Effector memory CD4-positive, alpha-beta T cell (primary cell): ENCODE measurements around the gene CHAF1B.
"Not testable (repeated sequence)": the region's sequence is repeated elsewhere in the genome, so short reads cannot be mapped to it uniquely, and the experiment has no call there.

Source experiments
- DNase-seq, 3 donors: peaks; one replicate each; pipeline ENCODE4 v3.0.0-alpha.2; 2020
- H3K27ac ChIP-seq: 2 replicates; pipeline ENCODE4 v1.7.0; 2013; ENCODE audit warnings: mild to moderate bottlenecking, low read length, moderate library complexity; ENCODE audit not compliant: insufficient read depth, poor library complexity, severe bottlenecking
- H3K27me3 ChIP-seq: replicated peaks from 2 replicates; pipeline ENCODE4 v1.7.0; 2013; ENCODE audit warnings: mild to moderate bottlenecking, low read length; ENCODE audit not compliant: insufficient read depth, control insufficient read depth, poor library complexity, severe bottlenecking
- H3K36me3 ChIP-seq: 2 replicates; pipeline ENCODE4 v1.7.0; 2013; ENCODE audit warnings: mild to moderate bottlenecking, low read length, moderate library complexity; ENCODE audit not compliant: control insufficient read depth, insufficient read depth
- H3K4me1 ChIP-seq: 2 replicates; pipeline ENCODE4 v1.7.0; 2013; ENCODE audit warnings: low read length, mild to moderate bottlenecking; ENCODE audit not compliant: control insufficient read depth, insufficient read depth, poor library complexity, severe bottlenecking
- H3K4me3 ChIP-seq: 2 replicates; pipeline ENCODE4 v1.7.0; 2013; ENCODE audit warnings: low read length, low read depth, mild to moderate bottlenecking; ENCODE audit not compliant: insufficient read depth, poor library complexity, severe bottlenecking
- H3K9me3 ChIP-seq: 2 replicates; pipeline ENCODE4 v1.7.0; 2013; ENCODE audit warnings: mild to moderate bottlenecking, low read length, moderate library complexity; ENCODE audit not compliant: control insufficient read depth

The CHAF1B gene

GRCh38 chr21:36354918-36355680 is 30.1 kb upstream of the CHAF1B start:
- no peak for DNase-seq
- no peaks in the 10 kb centered on the region for H3K4me1 ChIP-seq
- peaks cover 34% of the 10 kb centered on the region for H3K36me3 ChIP-seq

DNA sequence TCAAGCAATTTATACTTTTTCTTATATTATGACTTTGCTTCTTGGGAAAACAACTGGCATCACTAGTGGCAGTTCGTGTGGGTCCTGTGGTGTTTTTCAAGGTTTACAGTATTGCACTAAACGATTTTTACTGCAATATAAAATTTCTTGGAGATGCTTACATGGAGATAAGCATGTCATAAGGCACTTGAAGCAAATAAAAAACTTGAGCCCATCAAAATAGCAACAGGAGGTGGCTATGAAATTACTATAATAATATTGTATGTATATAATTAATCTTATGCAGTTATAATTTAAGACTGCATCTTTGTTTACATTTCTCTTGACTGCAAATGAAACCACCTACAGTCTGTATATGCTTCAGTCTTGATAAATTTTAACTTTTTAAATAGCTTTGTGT is 29.3 kb upstream of the CHAF1B start:
- H3K27me3 ChIP-seq, result no peaks in the 10 kb centered on the region
- H3K9me3 ChIP-seq, result no peaks in the 10 kb centered on the region
- no peak for DNase-seq
- H3K4me3 ChIP-seq, result no peak overlapping the region
- H3K4me1 ChIP-seq, result no peaks in the 10 kb centered on the region
- peaks cover 37% of the 10 kb centered on the region for H3K36me3 ChIP-seq
- no peak overlapping the region for H3K27ac ChIP-seq

More at GRCh38 chr21:36354918-36355680, 30.1 kb upstream of the CHAF1B start:
- H3K9me3 ChIP-seq, result no peaks in the 10 kb centered on the region
- H3K27me3 ChIP-seq, result no peaks in the 10 kb centered on the region
- no peak overlapping the region for H3K4me3 ChIP-seq
- H3K27ac ChIP-seq, result no peak overlapping the region

DNA sequence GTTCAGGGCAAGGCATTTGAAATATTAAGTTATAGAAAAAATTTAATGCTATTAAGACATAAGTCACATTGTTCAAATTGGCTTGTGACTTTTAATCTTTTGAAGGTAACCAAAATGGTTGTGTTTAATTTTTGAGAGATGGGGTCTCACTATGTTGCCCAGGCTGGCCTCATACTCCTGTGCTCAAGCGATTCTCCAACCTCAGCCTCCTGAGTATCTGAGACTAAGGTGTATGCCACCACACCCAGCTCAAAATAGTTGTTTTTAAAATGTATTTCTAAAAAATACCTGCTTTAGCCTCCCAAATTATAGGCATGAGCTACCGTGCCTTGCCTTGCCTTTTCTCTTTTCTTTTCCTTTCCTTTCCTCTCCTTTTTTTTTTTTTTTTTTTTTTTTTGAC is 26.0 kb upstream of the CHAF1B start:
- no peak for DNase-seq
- H3K9me3 ChIP-seq, result no peaks in the 10 kb centered on the region
- H3K27me3 ChIP-seq, result no peaks in the 10 kb centered on the region
- H3K36me3 ChIP-seq, result peaks cover 50% of the 10 kb centered on the region
- H3K4me3 ChIP-seq, result no peak overlapping the region
- H3K4me1 ChIP-seq, result no peaks in the 10 kb centered on the region
- no peak overlapping the region for H3K27ac ChIP-seq

GRCh38 chr21:36369064-36369685 is 16.0 kb upstream of the CHAF1B start:
- H3K4me1 ChIP-seq, result no peaks in the 10 kb centered on the region
- no peak overlapping the region for H3K4me3 ChIP-seq
- no peak overlapping the region for H3K27ac ChIP-seq
- H3K36me3 ChIP-seq, result peaks cover 83% of the 10 kb centered on the region
- no peak for DNase-seq
- H3K27me3 ChIP-seq, result no peaks in the 10 kb centered on the region
- H3K9me3 ChIP-seq, result no peaks in the 10 kb centered on the region

DNA sequence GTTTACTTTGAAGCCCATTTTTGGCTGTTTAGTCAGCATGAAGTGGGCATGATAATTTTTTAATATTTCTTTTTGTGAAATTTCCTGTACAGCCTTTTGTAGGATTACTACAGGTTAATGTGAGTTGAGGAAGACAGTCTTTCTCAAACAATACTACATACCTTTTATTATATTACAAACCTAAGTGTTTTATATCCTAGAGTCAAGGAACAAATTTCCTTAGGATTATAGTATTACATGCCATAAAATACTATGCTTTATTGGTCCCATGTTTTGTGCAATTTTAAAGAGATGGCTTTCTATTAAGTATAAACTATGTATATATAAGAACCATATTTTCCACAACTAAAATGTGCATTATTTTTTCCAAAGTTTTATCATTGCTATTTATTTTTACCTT is 9.2 kb upstream of the CHAF1B start:
- Histone ChIP-seq H3K4me1 (no peaks in the 10 kb centered on the region), H3K27me3 (no peaks in the 10 kb centered on the region), H3K36me3 (peaks cover 56% of the 10 kb centered on the region), H3K9me3 (no peaks in the 10 kb centered on the region), H3K4me3 (no peak overlapping the region), H3K27ac (no peak overlapping the region)
- no peak for DNase-seq

- Histone ChIP-seq H3K9me3 (no peaks in the 10 kb centered on the region), H3K27ac (no peak overlapping the region), H3K36me3 (peaks cover 46% of the 10 kb centered on the region), H3K4me3 (no peak overlapping the region), H3K4me1 (no peaks in the 10 kb centered on the region), H3K27me3 (no peaks in the 10 kb centered on the region)
- DNase-seq, result no peak
Measured at GRCh38 chr21:36377391-36377842, 7.8 kb upstream of the CHAF1B start.

- Histone ChIP-seq H3K4me1 (no peaks in the 10 kb centered on the region), H3K36me3 (peaks cover 30% of the 10 kb centered on the region), H3K9me3 (no peaks in the 10 kb centered on the region), H3K27ac (no peak overlapping the region), H3K27me3 (no peaks in the 10 kb centered on the region), H3K4me3 (no peak overlapping the region)
- DNase-seq, result no peak
Measured at GRCh38 chr21:36379251-36379650, 5.9 kb upstream of the CHAF1B start.

- Histone ChIP-seq H3K36me3 (peaks cover 10% of the 10 kb centered on the region), H3K9me3 (no peaks in the 10 kb centered on the region), H3K4me1 (peaks cover 3% of the 10 kb centered on the region), H3K27ac (no peak overlapping the region), H3K4me3 (no peak overlapping the region), H3K27me3 (no peaks in the 10 kb centered on the region)
- no peak for DNase-seq
Measured at GRCh38 chr21:36381841-36382589, 3.2 kb upstream of the CHAF1B start.

DNA sequence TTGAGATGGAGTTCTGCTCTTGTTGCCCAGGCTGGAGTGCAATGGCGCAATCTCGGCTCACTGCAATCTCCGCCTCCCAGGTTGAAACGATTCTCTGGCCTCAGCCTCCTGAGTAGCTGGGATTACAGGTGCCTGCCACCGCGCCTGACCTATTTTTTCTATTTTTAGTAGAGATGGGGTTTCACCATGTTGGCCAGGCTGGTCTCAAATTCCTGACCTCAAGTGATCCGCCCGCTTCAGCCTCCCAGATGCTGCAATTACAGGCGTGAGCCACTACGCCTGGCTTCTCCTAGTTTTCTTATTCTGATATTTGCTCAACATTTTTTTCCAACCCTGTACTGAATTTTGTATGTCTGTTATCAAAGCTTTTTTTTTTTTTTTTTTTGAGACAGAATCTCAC is 2.5 kb upstream of the CHAF1B start:
- H3K36me3 ChIP-seq, H3K9me3 ChIP-seq, DNase-seq, H3K4me3 ChIP-seq, H3K4me1 ChIP-seq, H3K27me3 ChIP-seq, H3K27ac ChIP-seq: not testable (repeated sequence)

GRCh38 chr21:36384885-36385232 is 333 bp upstream of the CHAF1B start:
- H3K4me1 ChIP-seq, result peaks cover 3% of the 10 kb centered on the region
- no peaks in the 10 kb centered on the region for H3K27me3 ChIP-seq
- DNase-seq, result no peak
- no peaks in the 10 kb centered on the region for H3K36me3 ChIP-seq
- no peak overlapping the region for H3K27ac ChIP-seq
- H3K4me3 ChIP-seq, result peak overlapping the region; percentile 82
- no peaks in the 10 kb centered on the region for H3K9me3 ChIP-seq
